KOPT-K1 (cell line): ENCODE results near the gene GRAMD4.

Experiments
- H3K27ac ChIP-seq: fragments of 200-600 bp; sonication (generic); 2 replicates; pipeline ENCODE4 v1.5.1; 2016; ENCODE audit warnings: antibody characterized with exemption, mild to moderate bottlenecking, low read depth, low read length; ENCODE audit not compliant: poor library complexity, severe bottlenecking
- H3K36me3 ChIP-seq: fragments of 200-600 bp; sonication (generic); 2 replicates; pipeline ENCODE4 v1.5.1; 2017; ENCODE audit warnings: antibody characterized with exemption, mild to moderate bottlenecking, low read length, moderate library complexity; ENCODE audit not compliant: insufficient read depth
- H3K9me3 ChIP-seq: fragments of 200-600 bp; sonication (generic); 2 replicates; pipeline ENCODE4 v1.5.1; 2017; ENCODE audit warnings: antibody characterized with exemption, low read length, mild to moderate bottlenecking; ENCODE audit not compliant: insufficient read depth, poor library complexity, severe bottlenecking

The GRAMD4 gene

DNA sequence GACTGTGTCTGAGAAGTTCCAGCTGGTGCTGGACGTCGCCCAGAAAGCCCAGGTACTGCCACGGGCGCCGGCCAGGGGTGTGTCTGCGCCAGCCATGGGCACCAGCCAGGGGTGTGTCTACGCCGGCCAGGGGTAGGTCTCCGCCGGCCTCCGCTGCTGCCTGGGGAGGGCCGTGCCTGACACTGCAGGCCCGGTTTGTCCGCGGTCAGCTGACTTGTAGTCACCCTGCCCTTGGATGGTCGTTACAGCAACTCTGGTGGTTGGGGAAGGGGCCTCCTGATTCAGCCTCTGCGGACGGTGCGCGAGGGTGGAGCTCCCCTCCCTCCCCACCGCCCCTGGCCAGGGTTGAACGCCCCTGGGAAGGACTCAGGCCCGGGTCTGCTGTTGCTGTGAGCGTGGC, 47.9 kb downstream of the GRAMD4 start:
- no peak overlapping the region for H3K27ac ChIP-seq
- no peaks in the 10 kb centered on the region for H3K9me3 ChIP-seq
- peaks cover 82% of the 10 kb centered on the region for H3K36me3 ChIP-seq

GRCh38 chr22:46669201-46669600, 49.0 kb downstream of the GRAMD4 start:
- Histone ChIP-seq H3K27ac (no peak overlapping the region), H3K9me3 (no peaks in the 10 kb centered on the region), H3K36me3 (peaks cover 71% of the 10 kb centered on the region)

DNA sequence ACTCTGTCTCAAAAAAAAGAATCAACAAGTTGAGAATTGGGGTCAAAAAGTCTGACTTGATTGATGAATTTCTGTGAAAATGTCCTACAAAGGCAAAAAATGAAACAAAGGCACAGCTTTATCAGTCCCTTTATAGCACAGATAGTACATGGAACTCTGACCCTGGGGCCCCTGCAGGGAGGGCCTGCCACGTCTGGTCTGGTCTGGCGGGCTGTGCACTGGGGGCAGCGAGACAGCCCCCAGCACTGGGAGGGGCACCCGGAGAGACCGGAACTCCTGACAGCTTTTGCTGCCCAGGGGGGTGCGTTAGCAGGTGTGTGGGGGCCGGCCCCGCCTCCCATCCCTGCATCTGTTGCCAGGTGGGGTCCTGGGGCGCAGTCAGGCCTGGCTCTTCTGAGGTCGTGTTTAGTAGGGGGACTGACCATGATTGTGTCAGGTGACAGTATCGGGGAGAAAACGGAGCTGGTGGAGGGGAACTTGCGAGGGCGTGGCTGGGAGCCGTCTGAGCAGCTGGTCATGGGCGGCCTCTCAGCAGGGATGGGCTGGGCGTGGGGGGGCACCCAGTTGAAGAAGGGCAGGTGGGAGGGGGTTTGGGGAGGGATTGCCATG, 51.7 kb downstream of the GRAMD4 start:
- Histone ChIP-seq H3K36me3 (peaks cover 66% of the 10 kb centered on the region), H3K9me3 (no peaks in the 10 kb centered on the region), H3K27ac (peak overlapping the region; percentile 94)

DNA sequence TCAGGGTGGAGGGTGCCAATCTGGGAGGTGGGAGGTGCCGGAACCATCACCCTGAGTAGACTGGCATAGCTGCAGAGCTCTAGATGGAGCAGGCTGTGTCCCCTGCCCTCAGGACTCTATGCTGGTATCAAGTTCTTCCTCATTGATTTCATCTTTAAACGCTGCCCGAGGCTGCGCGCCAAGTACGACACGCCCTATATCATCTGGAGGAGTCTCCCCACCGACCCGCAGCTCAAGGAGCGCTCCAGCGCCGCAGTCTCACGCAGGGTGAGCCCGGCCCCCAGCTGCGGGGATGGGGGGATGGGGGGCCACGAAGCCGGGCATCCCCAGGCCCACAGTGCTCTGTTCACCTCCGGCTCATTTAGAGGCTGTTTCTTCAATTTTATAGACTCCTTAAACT, 52.5 kb downstream of the GRAMD4 start:
- Histone ChIP-seq H3K36me3 (peaks cover 66% of the 10 kb centered on the region), H3K27ac (peak overlapping the region; percentile 94), H3K9me3 (no peaks in the 10 kb centered on the region)

GRCh38 chr22:46673205-46673604, 53.0 kb downstream of the GRAMD4 start:
- H3K27ac ChIP-seq = peak overlapping the region; percentile 94
- H3K9me3 ChIP-seq = no peaks in the 10 kb centered on the region
- peaks cover 66% of the 10 kb centered on the region for H3K36me3 ChIP-seq

GRCh38 chr22:46673662-46674236, 53.6 kb downstream of the GRAMD4 start:
- peak overlapping the region; percentile 94 for H3K27ac ChIP-seq
- no peaks in the 10 kb centered on the region for H3K9me3 ChIP-seq
- peaks cover 66% of the 10 kb centered on the region for H3K36me3 ChIP-seq

GRCh38 chr22:46674367-46674781, 54.2 kb downstream of the GRAMD4 start:
- peaks cover 66% of the 10 kb centered on the region for H3K36me3 ChIP-seq
- no peaks in the 10 kb centered on the region for H3K9me3 ChIP-seq
- H3K27ac ChIP-seq = peak overlapping the region; percentile 94

DNA sequence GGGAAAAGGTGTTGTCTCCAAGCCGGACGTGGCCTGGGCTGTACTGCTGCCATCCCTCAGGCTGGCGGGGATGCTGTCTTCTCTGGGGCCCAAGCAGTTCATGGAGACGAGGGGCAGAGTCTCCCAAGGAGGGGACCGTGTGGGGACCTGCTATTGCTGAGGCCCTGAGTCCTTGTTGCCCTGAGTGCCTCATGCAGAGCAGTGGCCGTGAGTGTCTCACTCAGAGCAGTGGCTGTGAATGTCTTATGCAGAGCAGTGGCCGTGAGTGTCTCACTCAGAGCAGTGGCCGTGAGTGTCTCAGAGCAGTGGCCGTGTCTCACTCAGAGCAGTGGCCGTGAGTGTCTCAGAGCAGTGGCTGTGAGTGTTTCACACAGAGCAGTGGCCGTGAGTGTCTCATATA, 54.7 kb downstream of the GRAMD4 start:
- H3K27ac ChIP-seq = peak overlapping the region; percentile 94
- peaks cover 63% of the 10 kb centered on the region for H3K36me3 ChIP-seq

DNA sequence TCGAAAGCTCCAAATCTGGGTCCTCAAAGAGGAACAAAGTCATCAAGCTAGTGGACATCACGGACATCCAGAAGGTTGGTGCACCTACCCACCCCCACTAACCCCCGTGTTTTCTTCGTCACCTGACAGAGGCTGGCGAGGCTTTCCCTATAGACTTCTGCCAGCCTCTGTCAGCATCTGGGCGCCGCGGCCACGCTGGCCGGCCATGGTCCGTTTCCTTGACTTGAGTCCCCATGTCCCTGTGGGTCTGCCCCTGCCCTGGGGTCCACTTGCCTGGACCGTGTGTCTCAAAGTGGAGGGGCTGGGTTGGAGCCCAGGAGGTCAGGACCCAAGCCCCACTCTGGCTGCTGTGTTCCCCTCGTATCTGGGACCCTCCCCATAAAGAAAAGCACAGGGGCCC, 55.3 kb downstream of the GRAMD4 start:
- Histone ChIP-seq H3K36me3 (peaks cover 62% of the 10 kb centered on the region), H3K9me3 (no peaks in the 10 kb centered on the region), H3K27ac (peak overlapping the region; percentile 94)

More for the DNA sequence above, 54.7 kb downstream of the GRAMD4 start:
- H3K9me3 ChIP-seq = no peaks in the 10 kb centered on the region

DNA sequence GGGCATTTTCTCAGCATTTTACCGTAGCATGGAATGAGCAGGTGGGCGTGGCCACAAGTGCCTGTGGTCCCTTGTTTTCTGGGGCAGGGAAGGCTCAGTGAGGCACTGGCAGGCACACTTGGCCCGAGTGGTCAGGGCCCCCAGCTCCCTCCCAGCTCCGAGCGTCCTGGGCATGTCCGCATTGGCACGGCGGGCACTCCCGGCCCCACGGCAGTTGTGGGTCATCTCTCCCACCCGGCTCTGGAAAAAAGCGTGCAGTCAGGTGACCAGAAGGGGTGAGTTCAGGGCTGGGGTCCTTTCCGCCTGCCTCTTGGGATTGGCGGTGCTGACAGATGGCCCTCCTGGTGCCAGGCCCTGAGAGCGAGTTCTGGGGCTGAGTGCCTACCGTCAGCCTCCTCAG, 55.8 kb downstream of the GRAMD4 start:
- peaks cover 58% of the 10 kb centered on the region for H3K36me3 ChIP-seq
- H3K27ac ChIP-seq = peak overlapping the region; percentile 94
- H3K9me3 ChIP-seq = no peaks in the 10 kb centered on the region

DNA sequence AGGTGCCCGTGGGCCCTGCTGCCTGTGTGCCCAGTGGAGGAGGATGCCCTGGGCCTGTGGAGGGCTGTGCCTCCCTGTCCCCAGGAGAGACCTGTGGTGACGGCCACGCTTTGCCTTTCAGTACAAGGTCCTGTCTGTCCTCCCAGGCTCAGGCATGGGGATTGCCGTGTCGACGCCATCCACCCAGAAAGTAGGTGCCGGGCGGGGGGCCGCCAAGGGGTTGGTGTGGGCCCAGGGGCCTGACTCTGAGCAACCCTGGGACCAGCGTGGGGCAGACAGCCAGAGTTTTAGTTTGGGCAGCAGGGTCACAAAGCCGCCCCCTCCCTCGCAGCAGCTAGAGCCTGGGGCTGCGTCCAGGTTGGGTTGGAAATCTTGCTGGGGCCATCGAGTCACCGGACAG, 56.3 kb downstream of the GRAMD4 start:
- H3K27ac ChIP-seq = peak overlapping the region; percentile 94
- H3K9me3 ChIP-seq = no peaks in the 10 kb centered on the region
- peaks cover 54% of the 10 kb centered on the region for H3K36me3 ChIP-seq

DNA sequence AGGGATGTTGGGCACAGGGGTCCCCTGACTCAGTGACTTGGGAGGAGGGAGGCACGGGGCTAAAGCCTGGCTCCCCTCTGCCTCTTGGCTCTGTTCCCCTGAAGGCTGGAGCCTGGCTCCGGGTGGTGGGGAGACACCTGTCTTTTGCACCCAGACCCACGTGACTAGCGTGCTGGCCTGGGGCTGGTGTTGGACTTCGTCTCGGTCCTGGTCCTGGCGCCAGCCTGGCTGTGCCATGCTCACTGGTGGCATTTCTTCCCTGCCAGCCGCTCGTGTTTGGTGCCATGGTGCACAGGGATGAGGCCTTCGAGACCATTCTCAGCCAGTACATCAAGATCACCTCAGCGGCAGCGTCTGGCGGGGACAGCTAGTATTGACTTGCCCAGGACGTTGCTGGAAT, 56.7 kb downstream of the GRAMD4 start:
- Histone ChIP-seq H3K9me3 (no peaks in the 10 kb centered on the region), H3K36me3 (peaks cover 58% of the 10 kb centered on the region), H3K27ac (peak overlapping the region; percentile 94)

DNA sequence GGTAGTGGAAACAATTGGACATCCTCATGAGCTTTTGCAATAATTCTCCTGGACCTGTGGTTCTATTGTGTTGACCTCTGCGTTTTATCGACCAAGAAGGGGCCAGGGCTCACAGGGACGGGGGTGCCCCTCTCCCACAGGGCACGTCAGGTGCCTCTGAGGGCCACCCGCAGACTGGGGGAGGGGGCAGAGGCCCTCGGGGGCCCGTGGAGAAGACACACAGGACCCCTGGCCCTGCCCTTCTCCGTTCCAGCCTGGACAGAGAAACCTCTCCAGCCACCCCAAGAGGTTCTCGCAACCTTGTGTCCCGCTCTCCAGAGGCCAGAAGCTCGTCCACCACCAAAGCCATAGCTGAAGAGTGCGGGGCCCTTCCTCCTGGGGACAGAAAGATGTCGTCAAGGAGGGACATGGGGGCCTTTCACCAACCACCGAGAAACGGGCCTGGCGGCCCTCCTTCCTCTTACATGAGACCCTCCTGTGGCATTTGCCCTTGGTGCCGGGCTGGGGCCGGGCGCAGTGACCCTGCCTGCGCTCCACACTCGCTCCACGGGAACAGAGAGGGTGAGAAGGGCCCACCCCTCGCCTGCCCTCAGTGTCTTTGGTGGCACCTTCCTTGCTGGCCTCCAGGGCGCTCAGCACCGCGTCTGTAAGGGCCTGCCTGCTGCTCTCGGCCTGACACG, 57.3 kb downstream of the GRAMD4 start:
- Histone ChIP-seq H3K9me3 (no peaks in the 10 kb centered on the region), H3K27ac (peak overlapping the region; percentile 32), H3K36me3 (peaks cover 64% of the 10 kb centered on the region)

GRCh38 chr22:46678003-46678657, 57.9 kb downstream of the GRAMD4 start:
- peaks cover 65% of the 10 kb centered on the region for H3K36me3 ChIP-seq
- peak overlapping the region; percentile 32 for H3K27ac ChIP-seq
- no peaks in the 10 kb centered on the region for H3K9me3 ChIP-seq
